Body of pancreas (tissue), 4 donors: Measurements from ENCODE around the gene GRIN1.

Experiments
- POLR2A ChIP-seq, 3 donors: fragments of 450-650 bp; IDR thresholded peaks; one replicate each; pipeline ENCODE4 v1.6.1; 2016; ENCODE audit warnings: antibody characterized with exemption in 3 of 3, mild to moderate bottlenecking in 2 of 3
- TF ChIP-seq, protein P1 (sequence below), 7 experiments: fragments of 450-650 bp in 4 of 7; fragments of 200-600 bp in 3 of 7; sonication (generic) in 3 of 7; IDR thresholded peaks; one replicate each; pipeline ENCODE4 v1.5.1; 2016 to 2019; ENCODE audit warnings: antibody characterized with exemption in 7 of 7

DNA sequence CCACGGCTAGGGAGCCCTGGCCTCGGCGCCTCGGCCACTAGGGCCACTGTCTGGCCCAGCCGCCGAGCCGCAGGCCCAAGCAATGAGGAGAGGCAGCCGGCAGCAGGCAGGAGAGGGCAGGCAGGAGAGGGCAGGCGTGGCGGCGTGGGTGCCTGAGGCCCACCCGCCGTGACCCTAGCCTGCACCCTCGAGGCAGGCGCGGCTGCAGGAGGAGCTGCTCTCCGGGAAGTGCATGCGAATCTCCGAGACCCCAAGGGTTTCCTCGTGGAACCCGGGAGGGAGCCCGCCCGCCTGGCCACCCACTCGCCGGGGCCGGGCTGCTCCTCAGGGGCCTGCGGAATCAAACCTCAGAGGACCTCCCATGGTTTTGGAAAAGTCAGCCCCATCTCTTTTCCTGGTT lies 9.3 kb downstream of the GRIN1 start:
- TF ChIP-seq POLR2A (IDR thresholded peaks at IDR 0.05) = no peak
- TF ChIP-seq, protein P1, sequence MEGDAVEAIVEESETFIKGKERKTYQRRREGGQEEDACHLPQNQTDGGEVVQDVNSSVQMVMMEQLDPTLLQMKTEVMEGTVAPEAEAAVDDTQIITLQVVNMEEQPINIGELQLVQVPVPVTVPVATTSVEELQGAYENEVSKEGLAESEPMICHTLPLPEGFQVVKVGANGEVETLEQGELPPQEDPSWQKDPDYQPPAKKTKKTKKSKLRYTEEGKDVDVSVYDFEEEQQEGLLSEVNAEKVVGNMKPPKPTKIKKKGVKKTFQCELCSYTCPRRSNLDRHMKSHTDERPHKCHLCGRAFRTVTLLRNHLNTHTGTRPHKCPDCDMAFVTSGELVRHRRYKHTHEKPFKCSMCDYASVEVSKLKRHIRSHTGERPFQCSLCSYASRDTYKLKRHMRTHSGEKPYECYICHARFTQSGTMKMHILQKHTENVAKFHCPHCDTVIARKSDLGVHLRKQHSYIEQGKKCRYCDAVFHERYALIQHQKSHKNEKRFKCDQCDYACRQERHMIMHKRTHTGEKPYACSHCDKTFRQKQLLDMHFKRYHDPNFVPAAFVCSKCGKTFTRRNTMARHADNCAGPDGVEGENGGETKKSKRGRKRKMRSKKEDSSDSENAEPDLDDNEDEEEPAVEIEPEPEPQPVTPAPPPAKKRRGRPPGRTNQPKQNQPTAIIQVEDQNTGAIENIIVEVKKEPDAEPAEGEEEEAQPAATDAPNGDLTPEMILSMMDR (IDR thresholded peaks at IDR 0.05) = no peak
